Skeletal muscle satellite cell (primary cell): Measurements from ENCODE around the gene ELP4.

Experiments used
- H3K27me3 ChIP-seq: 2 replicates; pipeline ENCODE4 v1.7.0; 2013; ENCODE audit warnings: low read length; ENCODE audit not compliant: control insufficient read depth, insufficient read depth
- H3K36me3 ChIP-seq: 2 replicates; pipeline ENCODE4 v1.7.0; 2013; ENCODE audit warnings: mild to moderate bottlenecking, control low read depth, low read length; ENCODE audit not compliant: insufficient read depth
- H3K4me1 ChIP-seq: 2 replicates; pipeline ENCODE4 v1.7.0; 2013; ENCODE audit warnings: low read length; ENCODE audit not compliant: control insufficient read depth, insufficient read depth
- H3K4me2 ChIP-seq: 2 replicates; pipeline ENCODE4 v1.7.0; 2013; ENCODE audit warnings: mild to moderate bottlenecking, low read length
- H3K4me3 ChIP-seq: 2 replicates; pipeline ENCODE4 v1.7.0; 2013; ENCODE audit warnings: low read length
- H3K9ac ChIP-seq: 2 replicates; pipeline ENCODE4 v1.7.0; 2013; ENCODE audit warnings: mild to moderate bottlenecking, low read depth, low read length, moderate library complexity
- H3K9me3 ChIP-seq: replicated peaks from 2 replicates; pipeline ENCODE4 v1.7.0; 2013; ENCODE audit warnings: mild to moderate bottlenecking, control low read depth, low read length

Gene ELP4

DNA sequence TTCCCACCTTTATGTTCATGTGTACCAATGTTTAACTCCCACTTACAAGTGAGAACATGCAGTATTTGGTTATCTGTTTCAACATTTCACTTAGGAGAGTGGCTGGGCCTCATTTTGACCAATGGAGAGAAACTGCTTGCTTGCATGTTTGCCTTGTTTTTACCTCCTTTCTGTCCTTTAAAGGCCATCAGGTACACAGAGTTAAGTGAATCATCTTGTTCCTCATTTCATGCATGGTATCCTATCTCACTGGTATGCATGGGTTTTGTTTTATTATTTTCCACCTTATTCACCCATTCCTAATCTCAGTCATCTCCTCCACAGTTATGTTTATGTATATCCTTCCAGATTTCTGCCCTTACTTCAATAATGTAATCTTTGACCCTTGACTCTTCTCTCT is 101.0 kb downstream of the ELP4 start:
- Histone ChIP-seq H3K4me3 (no peak overlapping the region), H3K9ac (no peak overlapping the region)

DNA sequence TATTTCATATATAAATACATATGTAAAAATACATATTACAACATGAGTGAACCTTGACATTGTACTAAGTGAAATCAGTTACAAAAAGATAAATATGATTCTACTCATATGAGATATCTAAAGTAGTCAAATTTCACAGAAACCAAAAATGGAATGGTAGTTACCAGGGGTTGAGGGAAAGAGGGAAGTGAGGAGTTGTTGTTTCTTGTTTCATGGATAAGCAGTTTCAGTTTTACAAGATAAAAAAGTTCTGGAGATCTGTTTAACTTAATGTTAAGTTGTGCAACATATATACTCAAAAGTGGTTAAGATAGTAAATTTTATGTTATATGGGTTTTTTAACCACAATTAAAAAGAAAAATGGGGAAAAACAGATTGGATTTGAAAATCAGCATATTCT is 107.7 kb downstream of the ELP4 start:
- no peaks in the 10 kb centered on the region for H3K4me1 ChIP-seq
- no peak overlapping the region for H3K9ac ChIP-seq
- no peaks in the 10 kb centered on the region for H3K27me3 ChIP-seq
- H3K4me2 ChIP-seq, result no peak overlapping the region
- H3K4me3 ChIP-seq, result no peak overlapping the region
- H3K36me3 ChIP-seq, result no peaks in the 10 kb centered on the region
- H3K9me3 ChIP-seq, result no peaks in the 10 kb centered on the region

More for the DNA sequence above, 101.0 kb downstream of the ELP4 start:
- Histone ChIP-seq H3K4me1 (no peaks in the 10 kb centered on the region), H3K27me3 (no peaks in the 10 kb centered on the region), H3K9me3 (no peaks in the 10 kb centered on the region), H3K4me2 (no peak overlapping the region), H3K36me3 (no peaks in the 10 kb centered on the region)

DNA sequence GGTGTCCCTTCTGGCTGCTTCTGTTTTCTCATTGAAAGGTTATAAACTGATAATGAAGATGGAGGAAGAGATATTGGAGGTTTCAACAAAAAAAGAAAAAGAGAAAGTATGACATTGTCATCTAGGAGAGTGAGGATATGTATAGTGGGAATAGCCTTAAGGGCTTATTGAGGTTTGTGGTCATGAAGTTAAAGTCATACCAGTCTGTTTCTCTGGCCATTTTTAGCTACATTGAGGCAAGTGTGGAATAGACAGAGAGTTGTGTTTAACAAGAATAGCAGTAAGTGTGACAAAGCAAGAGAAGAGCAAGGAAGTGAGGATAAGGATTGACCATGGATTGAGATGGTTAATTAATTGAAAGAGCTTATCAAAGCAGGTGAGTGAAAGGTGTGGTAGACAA is 110.4 kb downstream of the ELP4 start:
- Histone ChIP-seq H3K27me3 (no peaks in the 10 kb centered on the region), H3K4me2 (no peak overlapping the region), H3K9me3 (no peaks in the 10 kb centered on the region), H3K36me3 (no peaks in the 10 kb centered on the region), H3K4me3 (no peak overlapping the region), H3K9ac (no peak overlapping the region), H3K4me1 (no peaks in the 10 kb centered on the region)

DNA sequence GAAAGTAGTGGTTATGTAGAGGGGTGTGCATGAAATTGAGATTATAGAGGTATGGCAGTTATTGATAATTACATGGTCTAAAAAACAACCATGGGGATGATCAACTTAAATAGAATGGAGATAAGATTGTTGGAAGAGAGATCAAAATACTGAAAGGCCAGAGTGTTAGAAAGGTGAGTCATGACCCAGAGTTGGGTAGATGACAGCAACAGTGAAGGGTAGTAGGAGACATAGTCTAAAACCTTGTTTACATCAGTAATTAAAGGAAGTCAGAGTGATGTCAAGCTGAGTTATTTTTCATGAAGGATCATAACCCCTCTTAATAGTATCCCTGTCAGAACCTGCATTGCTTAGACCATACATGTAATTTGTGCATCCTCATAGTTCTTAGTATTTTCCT is 110.9 kb downstream of the ELP4 start:
- H3K4me3 ChIP-seq, result no peak overlapping the region
- no peak overlapping the region for H3K9ac ChIP-seq
- H3K4me1 ChIP-seq, result no peaks in the 10 kb centered on the region
- H3K4me2 ChIP-seq, result no peak overlapping the region
- no peaks in the 10 kb centered on the region for H3K36me3 ChIP-seq
- no peaks in the 10 kb centered on the region for H3K9me3 ChIP-seq
- no peaks in the 10 kb centered on the region for H3K27me3 ChIP-seq

DNA sequence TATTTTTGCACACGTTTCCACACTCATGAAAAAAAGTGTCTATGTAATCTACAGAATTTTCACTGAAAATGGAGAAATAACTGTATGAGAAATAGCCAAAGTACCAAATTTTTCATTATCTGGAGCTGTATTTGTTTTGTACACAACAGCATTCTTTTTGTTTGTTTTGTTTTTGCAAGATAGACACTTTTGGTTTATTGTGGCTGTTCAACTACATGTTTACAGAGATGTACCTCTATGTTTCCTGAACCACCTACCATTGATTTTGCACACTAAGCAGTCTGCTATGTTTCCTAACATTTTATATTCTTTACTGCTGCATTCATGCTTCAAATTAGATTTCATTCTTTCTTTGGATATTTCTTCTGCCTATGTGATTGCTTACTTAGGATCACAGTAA is 116.3 kb downstream of the ELP4 start:
- H3K9ac ChIP-seq, result no peak overlapping the region
- H3K36me3 ChIP-seq, result no peaks in the 10 kb centered on the region
- H3K4me1 ChIP-seq, result no peaks in the 10 kb centered on the region
- H3K27me3 ChIP-seq, result no peaks in the 10 kb centered on the region
- no peak overlapping the region for H3K4me2 ChIP-seq
- H3K9me3 ChIP-seq, result no peaks in the 10 kb centered on the region
- H3K4me3 ChIP-seq, result no peak overlapping the region

DNA sequence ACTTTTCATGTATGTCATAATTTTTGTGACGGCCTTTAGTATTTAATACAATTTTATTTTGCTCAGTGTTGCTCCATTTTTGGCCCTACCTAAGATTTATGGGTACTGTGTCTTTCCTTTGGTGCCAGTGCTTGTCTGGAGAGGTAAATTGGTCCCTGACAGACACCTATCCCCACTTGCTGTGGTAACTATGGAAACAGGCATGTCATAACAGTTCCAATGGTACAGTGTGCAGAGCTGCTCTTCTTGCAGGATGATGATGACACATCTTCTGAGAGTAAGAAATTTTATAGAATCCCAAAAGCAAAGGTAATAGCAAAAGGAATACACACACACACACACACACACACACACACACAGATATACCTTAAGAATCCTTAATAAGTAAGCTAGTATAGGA is 118.5 kb downstream of the ELP4 start:
- H3K27me3 ChIP-seq, result no peaks in the 10 kb centered on the region
- H3K4me1 ChIP-seq, result no peaks in the 10 kb centered on the region
- no peak overlapping the region for H3K4me3 ChIP-seq
- H3K9me3 ChIP-seq, result no peaks in the 10 kb centered on the region
- H3K9ac ChIP-seq, result no peak overlapping the region
- no peaks in the 10 kb centered on the region for H3K36me3 ChIP-seq
- H3K4me2 ChIP-seq, result no peak overlapping the region

DNA sequence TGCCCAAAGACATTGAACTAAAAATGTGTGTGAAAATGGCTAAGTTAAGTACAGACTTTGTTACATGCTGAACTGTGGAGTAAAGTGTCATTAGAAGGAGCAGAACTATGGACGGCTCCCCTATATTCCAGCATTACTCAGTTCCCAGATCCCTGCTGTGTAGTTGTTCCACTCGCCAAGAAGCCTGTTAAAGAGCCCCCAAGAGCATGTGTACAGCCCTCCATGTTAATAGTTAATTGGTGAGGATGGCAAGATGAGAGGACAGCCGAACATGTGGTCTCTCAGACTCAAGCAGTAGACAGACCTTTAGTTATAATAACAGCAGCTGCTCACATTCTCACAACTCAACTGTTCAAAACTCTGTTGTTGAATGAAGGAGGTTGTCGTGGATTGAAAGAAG is 127.4 kb downstream of the ELP4 start:
- Histone ChIP-seq H3K4me3 (no peak overlapping the region), H3K9ac (no peak overlapping the region), H3K4me1 (no peaks in the 10 kb centered on the region), H3K36me3 (no peaks in the 10 kb centered on the region), H3K4me2 (no peak overlapping the region), H3K9me3 (no peaks in the 10 kb centered on the region), H3K27me3 (no peaks in the 10 kb centered on the region)

DNA sequence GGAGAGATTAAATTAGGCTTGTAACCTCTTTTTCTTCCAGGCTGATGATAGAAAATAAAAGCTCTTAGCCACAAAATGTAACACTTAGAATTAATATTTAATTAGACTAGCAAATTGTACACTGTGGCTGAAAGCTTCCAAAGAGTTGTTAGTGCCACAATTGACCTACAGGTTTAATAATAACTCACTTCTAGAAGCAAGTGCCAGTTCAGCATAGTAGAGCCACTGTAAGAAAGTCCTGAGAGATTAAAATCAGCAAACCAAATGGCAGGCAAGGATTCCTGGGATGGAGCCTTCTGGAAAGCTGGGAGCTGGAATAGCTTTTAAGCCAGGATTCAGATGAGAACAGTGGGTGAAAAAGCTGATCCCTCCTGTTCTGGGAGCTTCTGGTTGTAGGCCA is 131.0 kb downstream of the ELP4 start:
- Histone ChIP-seq H3K36me3 (no peaks in the 10 kb centered on the region), H3K4me3 (no peak overlapping the region), H3K27me3 (no peaks in the 10 kb centered on the region), H3K9me3 (no peaks in the 10 kb centered on the region), H3K4me1 (peaks cover 14% of the 10 kb centered on the region), H3K9ac (no peak overlapping the region), H3K4me2 (no peak overlapping the region)

DNA sequence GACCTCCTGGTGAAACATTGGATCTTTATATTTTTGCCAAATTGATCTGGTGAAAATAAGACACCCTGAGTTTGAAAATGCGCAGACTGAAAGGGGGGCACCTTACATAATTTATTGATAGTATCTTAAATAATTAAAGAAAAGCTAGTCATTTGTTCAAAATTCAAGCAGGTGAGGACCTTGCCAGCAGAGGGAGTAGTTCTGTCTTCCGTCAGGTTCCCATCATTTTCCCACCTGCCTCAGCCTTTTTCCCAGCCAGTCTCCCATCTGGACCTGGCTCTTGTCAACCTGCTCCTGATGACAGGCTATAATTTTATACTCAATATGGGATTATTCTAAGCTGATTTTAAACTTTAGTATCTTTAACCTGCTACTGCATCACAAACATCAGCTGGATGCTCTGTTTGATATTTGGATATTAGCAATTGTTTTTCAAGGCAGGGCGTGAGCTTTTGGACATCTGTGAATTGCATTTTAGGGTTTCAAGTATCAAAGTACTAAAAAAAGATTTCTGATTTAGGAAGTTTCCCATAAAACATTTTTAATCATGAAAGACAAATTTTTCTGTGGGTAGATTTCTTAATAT is 132.0 kb downstream of the ELP4 start:
- H3K9ac ChIP-seq, result no peak overlapping the region

DNA sequence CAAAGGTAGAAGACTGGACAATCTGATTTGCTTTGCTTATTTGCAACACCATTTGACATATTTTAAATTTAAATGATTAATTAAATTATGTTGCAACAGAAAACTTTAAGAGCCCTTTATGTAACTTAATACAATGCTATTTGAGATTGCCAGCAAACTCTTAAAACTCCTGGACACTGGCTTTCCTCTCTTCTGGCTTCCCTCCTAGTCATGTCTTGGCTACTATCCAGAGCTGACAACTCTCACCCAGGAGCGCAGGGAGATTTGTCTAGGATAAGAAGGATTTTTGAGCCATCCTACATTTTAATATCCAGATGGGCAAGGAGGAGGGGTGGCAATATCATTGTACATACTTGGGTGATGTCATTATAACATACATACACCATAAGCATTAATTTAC is 134.3 kb downstream of the ELP4 start:
- no peak overlapping the region for H3K4me3 ChIP-seq
- no peak overlapping the region for H3K9ac ChIP-seq
- H3K9me3 ChIP-seq, result no peaks in the 10 kb centered on the region
- H3K36me3 ChIP-seq, result no peaks in the 10 kb centered on the region
- peaks cover 22% of the 10 kb centered on the region for H3K4me1 ChIP-seq
- no peaks in the 10 kb centered on the region for H3K27me3 ChIP-seq
- no peak overlapping the region for H3K4me2 ChIP-seq

More for the DNA sequence above, 132.0 kb downstream of the ELP4 start:
- Histone ChIP-seq H3K9me3 (no peaks in the 10 kb centered on the region), H3K4me3 (no peak overlapping the region), H3K4me2 (no peak overlapping the region), H3K27me3 (no peaks in the 10 kb centered on the region), H3K4me1 (peaks cover 22% of the 10 kb centered on the region), H3K36me3 (no peaks in the 10 kb centered on the region)

DNA sequence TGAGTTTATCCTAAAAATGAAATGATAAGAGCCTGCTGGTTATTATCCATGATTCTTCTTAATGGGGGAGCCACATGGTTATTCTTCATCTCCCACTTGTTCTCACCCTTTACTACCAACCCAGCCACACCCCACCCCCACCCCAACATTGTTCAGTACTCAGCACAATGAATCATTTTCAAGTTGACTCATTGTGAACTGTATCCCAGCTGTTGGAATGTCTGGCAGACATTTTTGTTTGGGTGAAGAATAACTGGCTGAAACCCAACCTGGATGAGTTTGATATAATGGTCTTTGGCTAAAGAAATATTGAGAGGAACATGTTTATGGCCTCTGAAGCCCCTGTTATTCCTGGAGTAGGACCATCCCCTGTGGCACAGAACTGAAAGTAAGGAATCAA is 136.2 kb downstream of the ELP4 start:
- no peaks in the 10 kb centered on the region for H3K9me3 ChIP-seq
- no peaks in the 10 kb centered on the region for H3K36me3 ChIP-seq
- H3K4me1 ChIP-seq, result peaks cover 22% of the 10 kb centered on the region
- peak overlapping the region; percentile 16 for H3K4me2 ChIP-seq
- H3K27me3 ChIP-seq, result no peaks in the 10 kb centered on the region
- no peak overlapping the region for H3K4me3 ChIP-seq
- H3K9ac ChIP-seq, result no peak overlapping the region

DNA sequence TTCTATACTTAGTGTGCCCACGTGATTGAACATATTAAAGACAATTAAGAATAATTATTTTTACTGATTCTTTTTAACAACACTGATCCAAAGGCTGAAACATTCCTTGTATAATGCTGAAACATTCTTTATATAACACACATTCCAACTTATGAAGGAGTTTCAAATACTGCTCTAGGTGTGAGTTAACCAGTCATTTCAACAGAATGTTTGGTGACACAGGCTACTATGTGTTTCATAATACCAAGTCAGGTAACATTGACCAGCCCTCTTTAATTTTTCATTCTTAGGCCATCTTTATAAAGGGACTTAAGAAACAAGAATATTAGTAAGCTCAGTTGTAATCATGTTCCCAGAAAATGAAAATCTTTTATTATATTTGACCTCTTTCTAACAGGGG is 136.6 kb downstream of the ELP4 start:
- H3K9me3 ChIP-seq, result no peaks in the 10 kb centered on the region
- no peaks in the 10 kb centered on the region for H3K36me3 ChIP-seq
- no peaks in the 10 kb centered on the region for H3K27me3 ChIP-seq
- no peak overlapping the region for H3K9ac ChIP-seq
- H3K4me3 ChIP-seq, result no peak overlapping the region
- H3K4me2 ChIP-seq, result peak overlapping the region; percentile 16
- H3K4me1 ChIP-seq, result peaks cover 22% of the 10 kb centered on the region
